ENCODE measurements around the gene CDX2.

DNA sequence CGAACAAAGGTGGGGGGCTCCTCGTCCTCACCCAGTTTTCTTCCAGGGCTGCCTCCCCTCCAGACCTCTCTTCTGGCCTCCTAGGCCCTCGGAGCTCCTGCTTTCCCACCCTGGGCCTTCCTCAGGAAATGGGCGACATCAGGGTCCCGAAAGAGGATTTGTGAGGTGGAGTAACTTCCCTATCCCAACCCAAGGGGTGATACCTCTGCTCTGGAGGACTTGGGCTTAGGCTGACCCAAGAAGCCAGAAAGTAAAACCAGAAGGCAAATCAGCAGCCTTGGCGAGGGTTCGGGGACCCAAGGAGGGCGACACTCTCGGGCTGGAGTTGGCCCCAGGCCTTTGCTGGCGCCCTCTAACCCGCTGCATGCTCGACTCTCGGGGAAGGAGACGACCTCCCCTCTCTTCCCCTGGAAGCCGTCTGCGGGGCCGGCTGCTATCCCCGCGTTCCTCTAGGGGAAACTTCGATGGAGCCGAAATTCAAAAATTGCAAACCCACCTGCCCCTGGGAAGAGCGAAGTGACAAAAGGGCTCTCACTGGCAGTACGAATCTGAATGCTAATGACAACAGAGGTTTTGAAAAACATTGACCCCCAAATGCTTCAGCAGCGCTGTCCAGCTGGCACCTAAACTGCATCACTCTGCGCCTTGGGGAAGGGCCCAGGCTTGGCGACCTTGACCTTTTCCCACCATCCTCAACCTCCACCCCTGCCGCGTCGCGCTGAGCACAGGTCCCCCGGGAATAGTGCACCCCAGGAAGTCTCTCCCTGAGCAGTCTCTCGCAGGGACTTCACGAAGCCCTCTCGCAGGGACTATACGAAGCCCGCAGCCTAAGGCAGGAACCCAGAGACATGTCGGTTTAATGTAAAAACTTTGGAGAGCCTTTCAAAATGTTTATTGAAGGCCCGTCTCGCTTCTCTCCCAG lies 46.9 kb downstream of the CDX2 start:
- TF ChIP-seq, protein P1, sequence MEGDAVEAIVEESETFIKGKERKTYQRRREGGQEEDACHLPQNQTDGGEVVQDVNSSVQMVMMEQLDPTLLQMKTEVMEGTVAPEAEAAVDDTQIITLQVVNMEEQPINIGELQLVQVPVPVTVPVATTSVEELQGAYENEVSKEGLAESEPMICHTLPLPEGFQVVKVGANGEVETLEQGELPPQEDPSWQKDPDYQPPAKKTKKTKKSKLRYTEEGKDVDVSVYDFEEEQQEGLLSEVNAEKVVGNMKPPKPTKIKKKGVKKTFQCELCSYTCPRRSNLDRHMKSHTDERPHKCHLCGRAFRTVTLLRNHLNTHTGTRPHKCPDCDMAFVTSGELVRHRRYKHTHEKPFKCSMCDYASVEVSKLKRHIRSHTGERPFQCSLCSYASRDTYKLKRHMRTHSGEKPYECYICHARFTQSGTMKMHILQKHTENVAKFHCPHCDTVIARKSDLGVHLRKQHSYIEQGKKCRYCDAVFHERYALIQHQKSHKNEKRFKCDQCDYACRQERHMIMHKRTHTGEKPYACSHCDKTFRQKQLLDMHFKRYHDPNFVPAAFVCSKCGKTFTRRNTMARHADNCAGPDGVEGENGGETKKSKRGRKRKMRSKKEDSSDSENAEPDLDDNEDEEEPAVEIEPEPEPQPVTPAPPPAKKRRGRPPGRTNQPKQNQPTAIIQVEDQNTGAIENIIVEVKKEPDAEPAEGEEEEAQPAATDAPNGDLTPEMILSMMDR (IDR thresholded peaks at IDR 0.05), result no peak
- TF ChIP-seq EP300 (IDR thresholded peaks at IDR 0.05; ENCODE audit: low read depth), result no peak
